Muscle of back (tissue), 11 donors: Measurements from ENCODE around the gene SERINC5. TPM values are rescaled to one million over a fixed set of nuclear protein-coding genes. Genes with fewer than 3 reads are reported as not detected.
A peak's percentile ranks its signal among the peaks of the same experiment; 100 is the strongest.
"Not testable (repeated sequence)": the region's sequence is repeated elsewhere in the genome, so short reads cannot be mapped to it uniquely, and the experiment has no call there.

Experiments used
- DNase-seq, 3 donors: peaks; one replicate each; pipeline versions ENCODE4 v3.0.0 to v3.0.0-alpha.2; 2013
- polyA plus RNA-seq, 10 donors: library from polyadenylated mRNA; unstranded; fragments of 120-200 nt; gene quantifications; one replicate each; pipeline ENCODE4 v1.2.1, GENCODE V29; 2013; ENCODE audit not compliant: insufficient read length in 10 of 10

Gene SERINC5
- polyA plus RNA-seq, 10 donors, result 14.9 to 24.1 (median 20.0) TPM

DNA sequence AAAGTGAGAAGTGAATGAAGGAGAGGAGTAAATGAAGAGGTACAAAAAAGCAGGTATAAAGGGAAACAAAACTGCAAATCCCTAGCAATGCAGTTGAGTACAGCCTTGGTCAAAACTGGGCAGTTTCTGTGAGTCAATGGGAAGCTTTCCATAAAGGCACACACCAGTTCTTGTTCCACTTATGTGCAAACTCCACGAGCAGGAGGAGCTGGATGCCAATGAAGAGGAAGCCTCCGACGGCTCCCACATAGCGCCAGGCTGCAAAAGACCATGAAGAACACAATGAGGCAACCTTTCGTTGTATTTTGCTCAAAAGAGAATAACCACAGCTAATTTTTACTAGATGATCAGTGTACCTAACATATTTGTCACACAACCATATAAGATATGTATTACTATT, 81.1 kb downstream of the SERINC5 start:
- no peak for DNase-seq

DNA sequence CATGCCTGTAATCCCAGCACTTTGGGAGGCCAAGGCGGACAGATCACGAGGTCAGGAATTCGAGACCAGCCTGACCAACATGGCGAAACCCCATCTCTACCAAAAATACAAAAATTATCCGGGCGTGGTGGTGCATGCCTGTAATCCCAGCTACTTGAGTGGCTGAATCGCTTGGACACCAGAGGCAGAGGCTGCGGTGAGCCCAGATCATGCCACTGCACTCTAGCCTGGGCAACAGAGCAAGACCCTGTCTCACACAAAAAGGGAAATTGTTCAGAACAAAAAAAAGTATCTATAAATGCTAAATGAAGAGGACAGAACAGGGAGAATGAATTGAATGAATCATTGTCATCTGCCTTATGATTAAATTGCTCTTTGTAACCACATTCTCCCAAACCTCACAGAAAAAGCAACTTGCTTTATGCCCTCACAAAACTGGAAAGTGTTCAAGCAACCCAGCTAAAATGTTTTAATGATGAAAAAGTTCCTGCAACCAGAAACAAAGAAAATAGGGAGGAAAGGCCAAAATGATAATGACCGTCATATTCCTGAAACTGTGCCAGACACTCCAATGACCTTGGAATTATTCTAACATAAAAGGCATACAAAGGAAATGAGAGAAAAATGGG, 83.7 kb downstream of the SERINC5 start:
- no peak for DNase-seq

DNA sequence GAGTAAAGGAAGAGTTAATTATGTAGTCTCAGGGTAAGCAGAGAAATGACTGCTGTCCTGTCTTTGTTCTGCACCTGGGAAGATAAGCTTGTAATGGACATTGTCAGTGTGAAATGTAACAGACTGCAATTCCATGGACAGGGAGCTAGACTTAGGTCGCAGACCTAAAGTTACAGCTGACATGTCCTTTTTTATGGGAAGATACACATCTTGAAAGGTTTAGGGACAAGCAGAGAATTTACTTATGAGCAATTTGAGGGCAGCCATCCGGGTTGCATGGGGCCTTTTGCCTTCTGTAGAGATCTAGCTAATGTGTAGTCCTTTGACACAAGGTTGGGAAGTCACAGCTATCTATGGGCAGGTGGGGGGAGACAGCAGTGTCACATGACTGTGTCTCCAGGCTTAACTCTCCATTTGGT, 85.7 kb downstream of the SERINC5 start:
- DNase-seq, result no peak

DNA sequence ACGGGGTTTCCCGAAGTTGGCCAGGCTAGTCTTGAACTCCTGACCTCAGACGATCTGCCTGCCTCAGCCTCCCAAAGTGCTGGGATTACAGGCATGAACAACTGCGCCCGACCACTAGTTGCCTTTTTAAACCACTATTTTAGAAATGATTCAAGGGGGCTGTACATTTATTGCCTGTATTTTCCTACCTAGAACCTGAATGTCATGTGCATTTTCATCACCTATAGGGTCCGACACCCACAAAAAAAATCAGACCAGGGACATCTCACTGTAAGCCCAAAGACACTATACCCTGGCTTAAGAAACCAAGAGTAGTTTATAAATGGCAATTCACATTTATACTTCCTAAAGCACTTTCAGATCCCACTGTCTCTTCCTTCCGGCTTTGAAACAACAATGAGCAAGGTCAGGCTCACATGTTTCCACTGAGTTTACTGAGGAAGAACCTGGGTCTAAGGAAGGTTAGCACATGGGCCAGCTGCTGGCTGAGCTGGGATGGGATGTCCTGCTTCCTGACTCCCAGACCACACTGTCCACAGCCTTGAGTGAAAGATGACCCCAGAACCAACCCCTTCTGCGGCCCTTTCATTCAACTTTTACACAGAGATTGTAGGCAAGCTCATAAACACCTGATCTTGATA, 87.3 kb downstream of the SERINC5 start:
- DNase-seq, result peak in 1 of 3 donors; percentile 28

DNA sequence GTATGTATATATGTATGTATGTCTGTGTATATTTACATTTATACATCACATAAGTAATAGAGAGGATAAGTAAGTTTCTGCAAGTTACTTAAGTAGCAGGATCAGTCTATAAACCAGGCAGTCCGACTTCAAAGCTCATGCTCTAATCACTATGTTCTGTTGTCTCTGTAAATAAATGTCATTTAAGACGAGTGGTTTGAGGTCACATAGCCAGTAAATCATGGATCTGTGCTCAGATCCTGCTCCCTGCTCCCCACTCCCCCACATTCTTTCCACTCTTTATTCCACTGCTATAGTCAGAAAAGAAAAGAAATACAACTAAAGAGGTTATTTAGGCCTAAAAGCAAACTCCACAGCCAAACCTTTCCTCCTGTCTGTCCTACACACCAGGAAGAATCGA, 90.4 kb downstream of the SERINC5 start:
- DNase-seq, result no peak

DNA sequence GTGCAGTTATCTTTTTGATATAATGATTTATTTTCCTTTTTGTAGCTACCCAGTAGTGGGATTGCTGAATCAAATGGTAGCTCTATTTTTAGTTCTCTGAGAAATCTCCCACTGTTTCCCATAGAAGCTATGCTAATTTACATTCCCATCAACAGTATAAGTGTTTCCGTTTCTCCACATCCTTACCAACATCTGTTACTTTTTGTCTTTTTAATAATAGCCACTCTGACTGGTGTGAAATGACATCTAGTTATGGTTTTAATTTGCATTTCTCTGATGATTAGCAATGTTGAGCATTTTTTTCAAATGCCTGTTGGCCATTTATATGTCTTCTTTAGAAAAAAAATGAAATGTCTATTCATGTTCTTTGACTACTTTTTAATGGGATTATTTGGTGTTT, 94.7 kb downstream of the SERINC5 start:
- DNase-seq, result no peak

DNA sequence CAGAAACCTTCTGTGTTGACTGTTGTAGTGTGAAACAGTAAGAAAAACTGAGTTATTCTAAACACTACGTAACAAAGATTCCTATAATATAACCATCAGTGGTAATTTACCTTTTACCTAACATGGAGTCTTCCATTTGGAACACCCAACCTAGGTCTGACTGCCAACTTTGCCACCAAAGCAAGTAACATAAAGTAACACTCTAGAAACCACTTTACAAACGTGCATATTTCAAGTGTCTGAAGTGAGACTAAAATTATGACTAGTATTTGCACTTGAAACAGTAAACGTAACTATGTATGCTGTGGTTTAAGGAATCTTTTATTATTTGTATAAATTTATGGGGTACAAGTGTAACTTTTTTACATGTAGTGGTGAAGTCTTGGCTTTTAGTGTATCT, 95.6 kb downstream of the SERINC5 start:
- no peak for DNase-seq

DNA sequence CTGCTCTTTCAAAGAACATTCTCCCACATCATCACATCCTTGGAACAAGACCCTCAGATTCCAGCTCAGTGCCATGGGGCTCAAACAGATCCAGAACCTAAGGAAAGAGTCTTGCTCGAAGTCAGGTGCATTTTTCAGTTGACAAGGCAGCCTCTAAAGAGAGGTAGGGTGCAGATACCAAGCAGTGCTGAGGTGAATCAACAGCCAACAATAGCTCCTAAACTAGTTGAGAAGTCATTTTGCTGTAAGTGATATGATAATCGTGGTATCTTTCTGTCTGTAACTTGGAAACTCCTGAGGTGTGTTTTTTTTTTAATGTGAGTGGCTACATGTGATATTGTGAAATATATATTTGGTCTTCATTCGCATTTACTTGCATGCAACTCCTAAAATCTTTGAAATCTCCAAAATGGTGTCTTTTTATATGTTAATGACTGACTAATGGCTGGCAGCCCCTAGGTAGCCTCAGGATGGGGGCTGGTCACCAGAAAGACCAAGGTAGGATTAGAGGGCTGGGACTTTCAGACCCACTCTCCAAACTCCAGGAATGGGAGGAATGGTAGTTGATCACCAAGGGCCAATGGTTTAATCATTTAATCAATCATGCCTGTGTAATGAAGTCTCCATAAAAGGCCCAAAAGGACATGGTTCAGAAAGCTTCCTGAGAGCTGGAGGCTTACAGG, 96.6 kb downstream of the SERINC5 start:
- no peak for DNase-seq

DNA sequence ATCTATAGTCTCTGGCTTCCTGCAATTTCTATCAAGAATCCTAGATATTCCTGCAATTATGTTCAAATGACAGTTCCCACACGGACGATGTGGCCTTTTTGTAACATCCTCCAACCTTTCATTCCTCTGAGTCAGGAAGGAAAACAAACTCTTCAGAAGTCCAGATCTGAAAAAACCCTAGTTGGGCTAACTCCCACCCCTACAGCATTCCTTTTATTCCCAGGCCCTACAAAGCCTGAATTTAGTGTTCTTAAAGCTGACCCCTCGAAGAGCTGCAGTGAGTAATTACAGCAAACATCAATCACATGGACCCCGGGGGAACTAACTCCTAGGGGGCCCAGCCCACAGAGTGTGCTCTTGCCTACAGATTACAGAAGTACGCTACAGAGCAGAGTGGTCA, 99.7 kb downstream of the SERINC5 start:
- no peak for DNase-seq

DNA sequence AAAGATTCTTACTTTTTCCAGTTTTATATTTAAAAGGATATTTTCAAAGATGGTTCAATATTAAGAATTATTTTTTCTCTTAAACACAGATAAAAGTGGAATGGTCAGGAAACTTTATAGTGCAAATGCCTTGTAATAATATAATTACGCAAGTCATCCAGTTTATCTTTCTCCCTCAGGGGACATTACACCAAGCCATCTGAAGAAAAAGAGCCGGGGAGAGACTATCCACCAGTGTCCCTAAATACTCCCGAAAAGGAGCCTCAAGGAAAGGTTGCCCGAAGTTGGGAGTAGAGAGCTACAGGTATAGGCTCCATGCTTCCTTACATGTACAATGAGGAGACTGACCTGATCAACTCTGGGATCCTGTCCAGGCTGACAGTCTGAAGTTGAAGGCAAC, 101.1 kb downstream of the SERINC5 start:
- no peak for DNase-seq

DNA sequence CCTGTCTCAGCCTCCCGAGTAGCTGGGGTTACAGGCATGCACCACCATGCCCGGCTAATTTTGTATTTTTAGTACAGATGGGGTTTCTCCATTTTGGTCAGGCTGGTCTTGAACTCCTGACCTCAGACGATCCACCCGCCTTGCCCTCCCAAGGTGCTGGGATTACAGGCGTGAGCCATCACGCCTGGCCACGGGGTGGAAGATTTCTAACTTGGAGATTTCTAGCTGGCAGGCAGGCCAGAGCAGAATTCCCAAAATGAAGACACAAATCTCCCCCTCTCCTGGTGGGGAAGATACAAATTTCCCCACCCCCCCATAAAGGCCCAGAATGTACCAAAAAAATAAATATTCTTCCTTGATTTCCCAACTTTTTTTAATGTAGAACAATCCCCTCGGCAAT, 101.6 kb downstream of the SERINC5 start:
- DNase-seq, result not testable (repeated sequence)

DNA sequence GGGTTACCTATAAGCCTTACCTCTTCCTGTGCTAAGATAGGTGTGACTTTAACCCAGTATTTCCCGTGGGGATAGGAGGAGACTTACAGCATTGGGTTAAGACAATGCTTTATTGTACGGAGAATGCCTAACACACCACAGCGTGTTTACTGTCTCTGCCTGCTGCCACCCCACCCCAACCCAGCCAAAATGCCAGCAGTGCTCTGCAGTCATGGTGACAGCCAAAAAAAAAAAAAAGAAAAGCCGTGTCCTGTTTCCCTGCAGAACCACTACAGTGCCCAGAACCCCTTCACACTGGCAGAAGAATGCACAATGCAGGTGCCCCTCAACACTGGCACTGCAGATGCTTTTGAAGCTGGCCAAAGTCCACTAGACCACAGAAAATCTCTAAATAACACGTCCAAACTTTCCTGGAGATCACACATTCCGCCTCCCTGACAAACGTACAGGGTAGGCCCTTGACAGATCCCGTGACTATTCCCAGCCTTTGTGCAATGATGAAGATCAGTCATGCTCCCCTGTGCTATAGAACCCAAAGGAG, 102.2 kb downstream of the SERINC5 start:
- peak in 1 of 3 donors; percentile 41 for DNase-seq

DNA sequence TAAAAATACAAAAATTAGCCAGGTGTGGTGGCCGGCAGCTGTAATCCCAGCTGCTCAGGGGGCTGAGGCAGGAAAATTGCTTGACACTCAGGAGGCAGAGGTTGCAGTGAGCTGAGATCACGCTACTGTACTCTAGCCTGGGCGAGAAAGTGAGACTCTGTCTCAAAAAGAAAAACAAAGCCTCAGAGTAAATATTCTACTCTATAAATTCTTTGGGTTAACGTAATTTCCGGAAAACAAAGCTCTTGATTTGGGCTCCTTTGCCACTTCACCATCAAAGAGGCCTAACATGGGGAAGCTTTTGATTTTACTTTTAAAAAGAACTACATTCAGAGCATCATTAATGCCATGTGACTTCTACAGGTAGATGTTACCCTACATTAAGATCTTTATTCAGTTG, 103.1 kb downstream of the SERINC5 start:
- DNase-seq, result no peak

DNA sequence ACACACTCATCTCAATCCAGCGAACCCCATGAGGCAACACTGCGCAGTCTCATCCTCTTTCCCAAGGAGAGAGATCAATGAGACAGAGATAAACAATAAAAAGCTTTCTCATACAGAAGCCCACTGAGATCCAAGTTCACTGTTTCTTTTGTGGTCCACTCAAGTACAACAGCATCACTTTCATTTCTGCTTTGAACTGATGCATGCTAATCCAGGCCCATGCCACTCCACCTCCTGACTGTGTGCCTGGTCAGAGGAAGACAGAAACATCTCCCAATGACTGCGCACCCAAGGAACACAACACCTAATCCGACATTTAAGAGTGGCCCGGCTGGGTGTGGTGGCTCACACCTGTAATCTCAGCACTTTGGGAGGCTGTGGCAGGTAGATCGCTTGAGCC, 104.0 kb downstream of the SERINC5 start:
- no peak for DNase-seq

DNA sequence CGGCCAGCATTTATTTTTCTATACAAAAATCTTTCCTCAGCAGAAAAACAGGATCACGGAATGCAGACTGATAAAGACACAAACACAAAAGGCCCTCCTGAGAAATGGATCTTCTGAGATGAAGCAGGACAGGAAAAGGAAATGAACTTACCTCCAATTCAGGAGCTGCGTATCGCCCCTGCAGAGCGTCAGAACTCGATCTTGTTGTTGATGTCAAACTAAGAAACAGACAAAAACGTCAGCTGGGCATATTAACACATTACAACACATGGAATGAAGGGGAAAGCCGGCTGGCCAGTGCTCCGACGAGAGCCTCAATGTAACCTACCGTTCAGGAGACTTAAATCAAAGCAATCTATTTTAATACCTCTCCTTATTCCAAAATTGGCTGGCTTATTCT, 105.1 kb downstream of the SERINC5 start:
- DNase-seq, result no peak

DNA sequence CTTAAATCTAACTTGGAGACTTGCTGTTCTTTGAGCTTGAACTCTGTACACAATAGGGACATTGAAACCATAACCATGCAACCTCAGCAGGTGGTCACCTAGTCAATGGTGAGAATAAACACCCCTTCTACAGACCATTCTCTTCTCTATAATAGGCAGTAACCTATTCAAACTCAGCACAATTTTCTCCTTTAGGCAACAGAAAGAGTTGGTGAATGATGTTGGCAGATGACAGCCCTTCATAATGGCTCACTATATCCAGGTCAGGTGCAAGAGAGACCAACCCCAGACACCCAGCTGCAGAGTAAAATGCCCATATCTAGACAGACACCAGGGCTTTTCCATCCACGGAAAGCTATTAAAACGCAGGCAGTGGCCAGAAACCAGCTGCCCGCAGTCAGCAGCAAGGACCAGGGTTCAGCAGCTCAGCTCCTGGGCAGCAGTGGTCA, 106.7 kb downstream of the SERINC5 start:
- DNase-seq, result no peak

DNA sequence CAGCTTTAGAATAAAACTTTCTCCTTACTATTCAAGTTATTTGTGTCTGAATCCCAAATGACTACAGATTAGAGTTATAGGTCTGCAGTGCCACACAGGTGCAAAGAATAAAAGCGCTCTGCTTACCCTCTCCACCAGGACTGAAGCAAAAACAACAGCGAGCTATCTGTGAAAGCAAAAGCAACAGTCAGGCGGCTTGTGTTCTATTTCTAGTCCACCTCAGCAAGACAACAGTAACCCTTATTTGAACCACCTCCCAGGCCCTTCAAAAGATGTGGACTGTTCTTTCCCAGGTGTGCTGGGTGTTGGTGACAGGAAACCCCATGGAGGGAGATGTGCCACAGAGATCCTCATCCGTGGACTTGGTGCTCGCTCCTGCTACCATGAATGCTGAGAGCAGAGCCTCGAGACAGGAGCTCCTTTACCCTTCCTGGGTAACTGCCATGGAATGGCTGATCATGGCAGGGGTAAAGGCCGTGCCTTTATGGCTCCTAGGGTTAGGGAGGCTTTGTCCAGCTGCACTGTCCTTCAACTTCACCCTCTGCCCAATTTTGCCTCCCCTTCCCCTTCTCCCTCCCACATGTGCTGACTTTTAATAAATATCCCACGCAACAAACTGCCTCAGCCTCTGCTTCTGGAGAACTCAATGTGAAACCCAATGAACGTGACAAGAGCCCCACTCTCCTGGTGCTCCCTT, 108.6 kb downstream of the SERINC5 start:
- DNase-seq, result no peak

DNA sequence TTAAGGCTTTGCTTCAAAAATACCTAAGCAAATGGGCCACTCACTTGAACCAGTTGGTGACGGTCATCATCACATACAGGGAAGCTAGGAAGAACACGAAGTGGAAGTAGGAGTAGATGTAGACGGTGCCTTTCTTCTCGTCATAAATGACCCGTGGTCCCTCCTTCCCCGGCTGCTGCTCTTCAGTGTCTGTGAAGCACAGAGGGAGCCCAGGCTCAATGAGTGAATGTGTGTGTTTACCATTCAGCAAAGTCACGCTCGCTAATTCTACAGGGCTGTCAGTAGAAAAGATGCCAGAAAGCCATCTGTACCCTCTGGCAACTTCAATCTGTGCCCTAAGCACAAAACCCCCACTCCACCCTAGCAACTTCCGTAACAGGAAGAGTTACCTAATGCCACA, 109.8 kb downstream of the SERINC5 start:
- peak in 1 of 3 donors; percentile 40 for DNase-seq

DNA sequence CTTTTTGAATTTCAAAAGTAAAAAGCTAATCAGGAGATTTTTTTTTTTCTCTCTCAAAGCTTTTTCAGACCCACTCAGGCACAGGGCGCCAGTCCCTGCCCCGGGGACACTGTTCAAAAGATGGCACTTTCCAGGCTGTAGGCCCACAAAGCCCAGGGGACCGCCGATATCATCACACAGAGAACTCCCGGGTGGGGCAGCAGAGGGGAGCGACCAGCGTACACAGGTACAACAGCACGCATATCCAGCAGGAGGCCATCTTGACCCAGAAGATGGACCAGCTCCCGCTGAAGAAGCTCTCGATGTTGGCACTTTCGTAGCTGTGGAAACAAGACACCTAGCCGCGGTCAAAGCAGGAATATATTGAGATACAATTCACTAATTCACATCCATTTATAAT, 112.4 kb downstream of the SERINC5 start:
- no peak for DNase-seq

DNA sequence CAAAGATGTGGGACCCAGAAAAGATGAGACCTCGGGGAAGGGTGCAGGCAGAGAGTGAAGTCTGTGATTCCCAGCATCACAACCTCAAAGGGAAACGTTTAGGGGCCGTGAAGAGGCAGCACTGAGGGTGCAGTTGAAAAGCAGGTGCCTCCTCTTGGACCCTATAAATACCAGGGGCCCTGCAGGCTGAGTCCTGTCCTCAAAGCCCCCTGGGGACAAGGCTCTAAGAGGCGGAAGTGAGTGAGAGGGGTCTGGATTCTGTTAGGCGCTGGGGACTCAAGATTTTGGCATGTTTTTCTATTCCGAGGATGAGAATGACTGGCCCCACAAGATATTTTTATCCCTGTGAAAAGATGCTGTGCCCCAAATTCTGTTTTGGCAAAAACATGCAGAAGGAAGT, 112.9 kb downstream of the SERINC5 start:
- no peak for DNase-seq

DNA sequence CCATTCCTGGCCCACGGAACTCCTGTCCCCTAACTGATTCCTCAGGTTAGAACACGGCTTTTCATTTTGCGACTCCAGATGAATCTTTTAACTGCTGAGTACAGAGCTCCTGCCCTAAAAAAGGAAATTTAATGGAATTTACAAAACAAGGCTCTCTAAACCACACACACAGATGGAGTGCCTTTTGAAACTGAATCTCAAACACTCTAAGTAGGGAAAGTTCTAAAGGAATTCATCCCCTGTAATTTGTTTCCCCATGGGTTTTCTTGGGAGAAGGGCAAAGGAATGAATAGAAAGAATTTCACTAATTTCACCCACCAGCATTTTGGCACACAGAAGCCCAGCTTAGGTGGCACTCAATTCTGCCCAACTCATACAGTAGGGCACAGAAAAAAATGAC, 114.2 kb downstream of the SERINC5 start:
- DNase-seq, result no peak

DNA sequence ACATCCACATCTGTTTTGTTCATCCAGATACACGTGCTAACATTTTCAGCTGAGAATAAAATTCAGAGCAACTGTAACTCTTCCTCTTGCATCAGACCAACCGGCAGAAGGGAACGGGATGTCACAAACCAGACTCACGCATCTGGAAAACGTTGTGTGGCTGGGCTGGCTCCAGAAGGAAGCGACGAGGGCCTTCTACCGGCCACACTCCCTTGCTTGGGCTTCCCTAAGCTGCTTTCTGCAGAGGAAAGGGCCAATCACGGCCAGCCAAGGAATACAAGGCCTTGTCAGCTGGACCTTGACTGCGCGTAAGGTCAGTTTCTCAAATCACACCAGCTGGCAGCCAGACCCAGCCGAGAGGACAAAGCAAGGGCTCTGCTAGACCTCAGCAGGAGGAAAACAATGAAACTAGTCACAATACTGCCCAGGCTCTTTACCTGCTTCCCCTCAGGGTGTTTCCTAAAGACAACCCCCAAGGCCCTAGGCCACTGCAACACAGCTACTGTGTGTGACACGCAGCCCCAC, 114.6 kb downstream of the SERINC5 start:
- peak; percentile 65 to 94 (median 86) for DNase-seq
